IPS-18a (cell line): ENCODE results near the gene ZC3H18.
"Not testable (repeated sequence)": the region's sequence is repeated elsewhere in the genome, so short reads cannot be mapped to it uniquely, and the experiment has no call there.

Experiments
- H3K27ac ChIP-seq: one replicate; pipeline ENCODE4 v1.5.1; 2013; ENCODE audit warnings: low read length
- H3K27me3 ChIP-seq: one replicate; pipeline ENCODE4 v1.6.1; 2013; ENCODE audit warnings: mild to moderate bottlenecking, low read length; ENCODE audit not compliant: control insufficient read depth, insufficient read depth
- H3K36me3 ChIP-seq: one replicate; pipeline ENCODE4 v1.6.1; 2013; ENCODE audit warnings: low read depth, low read length; ENCODE audit not compliant: control insufficient read depth
- H3K4me1 ChIP-seq: one replicate; pipeline ENCODE4 v1.6.1; 2013; ENCODE audit warnings: low read depth, low read length; ENCODE audit not compliant: control insufficient read depth
- H3K4me3 ChIP-seq: one replicate; pipeline ENCODE4 v1.5.1; 2013; ENCODE audit warnings: low read length
- H3K9ac ChIP-seq: one replicate; pipeline ENCODE4 v1.6.1; 2013; ENCODE audit warnings: mild to moderate bottlenecking, low read length, moderate library complexity
- H3K9me3 ChIP-seq: one replicate; pipeline ENCODE4 v1.6.1; 2013; ENCODE audit warnings: low read depth, low read length; ENCODE audit not compliant: control insufficient read depth

The ZC3H18 gene

GRCh38 chr16:88601313-88602036, 31.3 kb downstream of the ZC3H18 start:
- H3K36me3 ChIP-seq, result peaks cover 50% of the 10 kb centered on the region

GRCh38 chr16:88602091-88602490, 31.9 kb downstream of the ZC3H18 start:
- Histone ChIP-seq H3K36me3 (peaks cover 50% of the 10 kb centered on the region), H3K9ac (no peak overlapping the region), H3K4me3 (no peak overlapping the region), H3K27me3 (no peaks in the 10 kb centered on the region), H3K4me1 (no peaks in the 10 kb centered on the region), H3K9me3 (no peaks in the 10 kb centered on the region), H3K27ac (no peak overlapping the region)

More at GRCh38 chr16:88601313-88602036, 31.3 kb downstream of the ZC3H18 start:
- H3K4me3 ChIP-seq, result no peak overlapping the region
- H3K27ac ChIP-seq, result no peak overlapping the region
- no peaks in the 10 kb centered on the region for H3K9me3 ChIP-seq
- H3K4me1 ChIP-seq, result no peaks in the 10 kb centered on the region
- H3K27me3 ChIP-seq, result no peaks in the 10 kb centered on the region
- no peak overlapping the region for H3K9ac ChIP-seq

DNA sequence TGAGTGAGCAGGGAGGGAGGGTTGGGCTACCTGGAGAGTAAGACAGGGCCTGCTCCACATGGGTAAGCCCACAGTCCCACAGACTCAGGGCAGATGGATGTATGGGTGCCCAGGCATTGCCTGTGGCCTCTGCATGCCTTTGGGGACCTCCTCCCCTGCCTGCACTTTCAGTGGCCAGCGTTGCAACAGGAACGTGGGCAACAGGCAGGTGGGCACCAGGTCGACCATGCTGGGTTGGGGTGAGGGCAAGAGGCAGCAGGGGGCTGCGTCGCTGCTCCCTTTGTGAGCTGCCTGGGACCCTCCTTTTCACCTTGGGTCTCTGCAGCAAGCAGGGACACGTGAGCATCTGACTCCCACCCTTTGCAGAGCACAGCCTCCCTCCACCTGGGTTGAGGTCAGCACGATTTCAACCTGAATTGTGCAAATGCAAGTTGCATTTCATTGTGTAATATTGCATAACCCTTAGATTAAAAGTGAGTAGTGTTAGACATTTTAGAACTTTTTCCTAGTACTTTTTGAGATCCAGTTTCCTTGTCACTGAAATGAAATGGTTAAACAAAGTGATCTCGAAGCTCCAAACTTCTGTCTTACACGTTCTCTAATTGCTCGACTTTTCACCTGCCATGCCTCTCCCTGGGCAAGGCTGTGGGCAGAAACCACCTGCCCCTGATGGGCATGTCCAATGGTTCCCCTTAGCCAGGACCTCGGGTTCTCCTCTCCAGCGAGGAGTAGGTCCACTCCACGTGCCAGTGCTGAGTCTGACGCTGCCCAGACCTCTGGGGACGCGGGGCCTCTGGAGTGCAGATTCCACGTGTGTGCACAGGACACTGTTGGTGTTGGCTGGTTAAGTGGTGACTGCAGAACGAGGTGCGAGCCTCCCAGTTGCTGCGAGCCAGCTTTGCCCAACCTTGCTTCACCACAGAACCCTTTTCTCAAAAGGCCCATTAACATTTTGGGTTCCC, 35.3 kb downstream of the ZC3H18 start:
- H3K27ac ChIP-seq, result no peak overlapping the region
- no peaks in the 10 kb centered on the region for H3K4me1 ChIP-seq
- H3K9ac ChIP-seq, result no peak overlapping the region
- H3K27me3 ChIP-seq, result peaks cover under 1% of the 10 kb centered on the region
- H3K9me3 ChIP-seq, result no peaks in the 10 kb centered on the region
- no peak overlapping the region for H3K4me3 ChIP-seq
- H3K36me3 ChIP-seq, result peaks cover 36% of the 10 kb centered on the region

- Histone ChIP-seq H3K36me3 (peaks cover 32% of the 10 kb centered on the region), H3K27ac (no peak overlapping the region), H3K9ac (no peak overlapping the region), H3K9me3 (no peaks in the 10 kb centered on the region), H3K27me3 (peaks cover 7% of the 10 kb centered on the region), H3K4me1 (no peaks in the 10 kb centered on the region), H3K4me3 (no peak overlapping the region)
These were observed 36.0 kb downstream of the ZC3H18 start for GRCh38 chr16:88606148-88606757.

DNA sequence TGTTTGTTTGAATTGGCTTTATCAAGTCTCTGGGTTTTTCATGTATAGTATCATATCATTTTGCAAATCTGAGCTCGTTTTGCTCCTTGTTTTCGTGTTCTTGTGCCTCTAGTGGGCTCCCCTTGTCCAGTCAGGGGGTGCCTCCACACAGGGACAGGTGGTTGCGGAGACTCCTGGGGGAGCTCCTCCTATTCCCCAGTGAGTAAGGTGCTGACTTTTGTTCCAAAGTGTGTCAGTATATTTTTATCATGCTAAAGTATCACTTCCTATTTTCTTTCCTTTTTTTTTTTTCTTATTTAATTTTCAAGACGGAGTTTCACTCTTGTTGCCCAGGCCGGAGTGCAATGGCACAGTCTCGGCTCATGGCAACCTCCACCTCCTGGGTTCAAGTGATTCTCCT, 37.9 kb downstream of the ZC3H18 start:
- Histone ChIP-seq H3K4me1 (peaks cover 3% of the 10 kb centered on the region), H3K27ac (no peak overlapping the region), H3K9ac (no peak overlapping the region), H3K36me3 (peaks cover 18% of the 10 kb centered on the region), H3K27me3 (peaks cover 7% of the 10 kb centered on the region), H3K9me3 (no peaks in the 10 kb centered on the region), H3K4me3 (no peak overlapping the region)

DNA sequence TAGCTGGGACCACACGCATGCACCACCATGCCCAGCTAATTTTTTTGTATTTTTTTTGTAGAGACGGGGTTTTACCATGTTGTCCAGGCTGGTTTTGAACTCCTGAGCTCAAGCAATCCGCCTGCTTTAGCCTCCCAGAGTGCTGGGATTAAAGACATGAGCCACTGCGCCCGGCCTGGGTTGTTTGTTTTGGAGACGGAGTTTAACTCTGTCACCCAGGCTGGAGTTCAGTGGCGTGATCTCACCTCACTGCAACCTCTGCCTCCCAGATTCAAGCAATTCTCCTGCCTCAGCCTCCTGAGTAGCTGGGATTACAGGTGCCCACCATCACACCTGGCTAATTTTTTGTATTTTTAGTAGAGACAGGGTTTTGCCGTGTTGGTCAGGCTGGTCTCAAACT, 39.2 kb downstream of the ZC3H18 start:
- not testable (repeated sequence) for H3K4me1 ChIP-seq, H3K9ac ChIP-seq, H3K27me3 ChIP-seq, H3K27ac ChIP-seq, H3K9me3 ChIP-seq, H3K4me3 ChIP-seq
- H3K36me3 ChIP-seq, result peaks cover 25% of the 10 kb centered on the region

DNA sequence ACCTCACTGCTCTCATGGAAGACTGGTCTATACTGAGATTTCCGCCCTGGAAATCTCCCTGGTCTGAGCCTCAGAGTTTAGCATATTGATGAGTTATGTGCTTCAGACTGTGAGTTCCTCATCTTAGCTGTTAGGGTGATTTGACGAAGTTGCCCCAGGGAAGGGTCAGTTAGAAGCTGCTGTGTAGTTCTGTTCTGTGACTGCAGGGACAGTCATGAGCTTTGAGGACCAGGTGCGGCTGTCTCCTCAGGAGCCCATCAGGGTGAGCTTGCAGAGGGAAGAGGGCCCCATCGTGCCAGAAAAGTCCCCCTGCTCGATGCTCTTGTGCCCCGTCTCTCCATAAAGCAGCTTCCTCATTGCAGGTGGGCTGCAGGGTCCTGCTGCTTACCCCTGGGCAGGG, 39.9 kb downstream of the ZC3H18 start:
- H3K9me3 ChIP-seq, result no peaks in the 10 kb centered on the region
- H3K4me1 ChIP-seq, result peaks cover 3% of the 10 kb centered on the region
- no peak overlapping the region for H3K4me3 ChIP-seq
- H3K27me3 ChIP-seq, result peaks cover 7% of the 10 kb centered on the region
- no peak overlapping the region for H3K9ac ChIP-seq
- peaks cover 22% of the 10 kb centered on the region for H3K36me3 ChIP-seq
- no peak overlapping the region for H3K27ac ChIP-seq

DNA sequence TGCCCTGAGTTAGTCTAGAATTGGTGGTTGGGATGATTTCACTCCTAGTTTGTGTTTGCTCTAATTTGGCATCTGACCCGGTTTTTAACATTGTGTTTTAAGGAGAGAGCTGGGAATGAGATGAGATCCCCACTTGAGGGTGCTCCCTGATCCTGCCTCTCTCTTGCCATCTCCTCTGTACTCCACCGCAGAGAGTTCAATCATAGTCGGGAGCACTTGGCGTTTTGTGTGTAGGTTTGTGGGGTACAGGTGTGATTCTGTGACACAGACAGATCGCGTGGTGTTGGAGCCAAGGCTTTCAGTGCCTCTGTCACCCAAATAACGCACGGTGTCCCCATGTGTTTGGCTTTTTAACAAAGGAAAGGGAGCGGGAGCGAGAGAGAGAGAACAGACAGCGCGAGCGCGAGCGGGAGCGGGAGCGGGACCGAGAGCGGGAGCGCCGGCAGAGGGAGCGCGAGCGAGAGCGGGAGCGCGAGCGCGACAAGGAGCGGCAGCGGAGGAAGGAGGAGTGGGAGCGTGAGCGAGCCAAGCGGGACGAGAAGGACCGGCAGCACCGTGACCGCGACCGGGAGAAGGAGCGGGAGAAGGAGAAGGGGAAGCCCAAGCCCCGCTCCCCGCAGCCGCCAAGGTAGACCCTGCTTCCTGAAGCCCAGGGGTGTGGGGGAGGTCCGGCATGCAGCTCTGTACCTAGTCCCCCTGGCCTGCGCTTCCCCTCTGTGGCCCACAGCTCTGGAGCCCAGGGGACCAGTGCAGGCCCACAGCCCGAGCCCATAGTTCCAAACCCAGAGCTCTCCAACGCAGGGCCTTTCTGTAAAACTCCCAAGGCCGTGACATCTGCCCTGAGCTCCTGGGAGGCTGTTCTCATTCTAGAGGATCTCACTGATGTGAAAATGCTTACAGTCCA, 41.0 kb downstream of the ZC3H18 start:
- Histone ChIP-seq H3K9me3 (no peaks in the 10 kb centered on the region), H3K4me3 (peak overlapping the region; percentile 14), H3K27ac (no peak overlapping the region), H3K36me3 (peaks cover 14% of the 10 kb centered on the region), H3K27me3 (peaks cover 7% of the 10 kb centered on the region), H3K4me1 (peaks cover 3% of the 10 kb centered on the region), H3K9ac (peak overlapping the region; percentile 14)

- H3K4me3 ChIP-seq, result no peak overlapping the region
- H3K9me3 ChIP-seq, result no peaks in the 10 kb centered on the region
- H3K9ac ChIP-seq, result no peak overlapping the region
- no peak overlapping the region for H3K27ac ChIP-seq
- H3K27me3 ChIP-seq, result peaks cover 7% of the 10 kb centered on the region
- peaks cover 3% of the 10 kb centered on the region for H3K4me1 ChIP-seq
- H3K36me3 ChIP-seq, result peaks cover 18% of the 10 kb centered on the region
These were observed 43.1 kb downstream of the ZC3H18 start for GRCh38 chr16:88613293-88613692.

GRCh38 chr16:88613911-88614817, 44.0 kb downstream of the ZC3H18 start:
- H3K27ac ChIP-seq, result no peak overlapping the region
- no peak overlapping the region for H3K4me3 ChIP-seq
- peaks cover 3% of the 10 kb centered on the region for H3K4me1 ChIP-seq
- no peaks in the 10 kb centered on the region for H3K9me3 ChIP-seq
- no peak overlapping the region for H3K9ac ChIP-seq
- H3K36me3 ChIP-seq, result peaks cover 12% of the 10 kb centered on the region
- peaks cover 7% of the 10 kb centered on the region for H3K27me3 ChIP-seq
